Omental fat pad (tissue), 4 donors: ENCODE results near the gene LSP1. TPM values are rescaled to one million over a fixed set of nuclear protein-coding genes. Genes with fewer than 3 reads are reported as not detected.
"Not testable (repeated sequence)": the region's sequence is repeated elsewhere in the genome, so short reads cannot be mapped to it uniquely, and the experiment has no call there.

Source experiments
- ATAC-seq: fragments of 150-250 bp; one replicate; pipeline ENCODE4 v1.9.1; 2016; ENCODE audit warnings: mild to moderate bottlenecking, moderate library complexity; ENCODE audit not compliant: low FRiP score
- DNase-seq: peaks from one replicate; pipeline ENCODE4 v3.0.0-alpha.2; 2019; ENCODE audit warnings: low spot score
- CTCF ChIP-seq, 3 donors: fragments of 450-650 bp; IDR thresholded peaks; one replicate each; pipeline ENCODE4 v1.5.1; 2016 to 2017; ENCODE audit warnings: antibody characterized with exemption in 3 of 3, mild to moderate bottlenecking in 3 of 3, moderate library complexity in 2 of 3
- total RNA-seq, 4 donors: library from RNA; depleted of rRNA; stranded (reverse); fragments of >200 nt; gene quantifications; one replicate each; pipeline ENCODE4 v1.1.0, GENCODE V29; 2016

LSP1 gene
- total RNA-seq, 4 donors from 2014 or later = 12.1 to 71.2 (median 49.8) TPM

- no peak for DNase-seq
- ATAC-seq = no peak
- TF ChIP-seq CTCF (IDR thresholded peaks at IDR 0.05) = no peak
These were observed 40.1 kb upstream of the LSP1 start for GRCh38 chr11:1812801-1813200.

GRCh38 chr11:1813356-1813755 lies 39.5 kb upstream of the LSP1 start:
- not testable (repeated sequence) for ATAC-seq, DNase-seq

- ATAC-seq = no peak
- no peak for TF ChIP-seq CTCF (IDR thresholded peaks at IDR 0.05)
- no peak for DNase-seq
These were observed 38.2 kb upstream of the LSP1 start for GRCh38 chr11:1814691-1815090.

GRCh38 chr11:1815311-1815710 lies 37.6 kb upstream of the LSP1 start:
- no peak for ATAC-seq
- no peak for TF ChIP-seq CTCF (IDR thresholded peaks at IDR 0.05)
- no peak for DNase-seq

GRCh38 chr11:1815751-1816150 lies 37.1 kb upstream of the LSP1 start:
- no peak for TF ChIP-seq CTCF (IDR thresholded peaks at IDR 0.05)
- DNase-seq = no peak

GRCh38 chr11:1817000-1817399 lies 35.9 kb upstream of the LSP1 start:
- DNase-seq (no peak), ATAC-seq (no peak)
- no peak for TF ChIP-seq CTCF (IDR thresholded peaks at IDR 0.05)

More at GRCh38 chr11:1815751-1816150, 37.1 kb upstream of the LSP1 start:
- no peak for ATAC-seq

- DNase-seq (no peak), ATAC-seq (no peak)
- no peak for TF ChIP-seq CTCF (IDR thresholded peaks at IDR 0.05)
These were observed 35.4 kb upstream of the LSP1 start for GRCh38 chr11:1817511-1817910.

GRCh38 chr11:1819074-1819473 lies 33.8 kb upstream of the LSP1 start:
- no peak for TF ChIP-seq CTCF (IDR thresholded peaks at IDR 0.05)
- DNase-seq = no peak
- no peak for ATAC-seq
